GM12874 (cell line): ENCODE measurements around the gene ZCCHC24.

Experiments used
- CTCF ChIP-seq: IDR thresholded peaks from 2 replicates; pipeline ENCODE4 v1.5.1; 2011; ENCODE audit warnings: low read depth, mild to moderate bottlenecking, control low read depth, low read length, moderate library complexity; ENCODE audit not compliant: insufficient read depth

ZCCHC24 gene

GRCh38 chr10:79345241-79346011, 100.0 kb downstream of the ZCCHC24 start:
- no peak for TF ChIP-seq CTCF

GRCh38 chr10:79344502-79345195, 100.8 kb downstream of the ZCCHC24 start:
- TF ChIP-seq CTCF, result no peak

DNA sequence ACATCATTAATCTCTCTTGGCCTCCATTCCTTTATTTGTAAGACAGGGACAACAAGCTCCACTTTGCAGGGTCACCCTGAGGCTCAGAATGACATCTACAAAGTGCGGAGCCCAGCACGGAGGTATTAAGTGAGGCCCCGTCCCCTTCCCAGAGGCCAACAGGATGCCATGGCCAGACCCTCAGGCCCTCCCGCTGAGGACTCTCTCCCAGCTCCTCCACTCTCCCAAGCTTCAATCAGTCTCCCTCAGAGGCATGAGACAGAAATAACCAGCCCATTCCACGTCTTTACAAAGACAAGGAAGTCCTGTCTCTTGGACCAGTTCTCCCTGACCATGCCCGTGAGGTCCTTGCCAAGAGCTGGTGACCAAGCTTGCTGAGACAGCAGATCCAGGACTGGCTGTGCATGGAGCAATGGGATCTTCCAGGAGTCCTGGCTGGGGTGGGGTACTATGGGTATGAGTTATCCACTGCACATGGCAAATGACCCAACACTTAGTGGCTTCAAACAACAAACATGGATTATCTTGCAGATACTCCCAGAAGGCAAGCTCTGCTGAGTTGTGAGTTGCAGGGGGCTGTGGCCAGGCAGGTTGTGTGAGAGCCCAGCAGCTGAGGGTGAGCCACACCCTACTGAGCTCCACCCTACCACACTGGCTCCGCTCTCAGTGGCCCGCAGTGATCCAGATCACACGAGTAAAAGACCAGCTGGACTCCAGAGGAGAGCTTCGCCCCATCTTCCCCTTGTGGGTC, 102.4 kb downstream of the ZCCHC24 start:
- TF ChIP-seq CTCF, result no peak

DNA sequence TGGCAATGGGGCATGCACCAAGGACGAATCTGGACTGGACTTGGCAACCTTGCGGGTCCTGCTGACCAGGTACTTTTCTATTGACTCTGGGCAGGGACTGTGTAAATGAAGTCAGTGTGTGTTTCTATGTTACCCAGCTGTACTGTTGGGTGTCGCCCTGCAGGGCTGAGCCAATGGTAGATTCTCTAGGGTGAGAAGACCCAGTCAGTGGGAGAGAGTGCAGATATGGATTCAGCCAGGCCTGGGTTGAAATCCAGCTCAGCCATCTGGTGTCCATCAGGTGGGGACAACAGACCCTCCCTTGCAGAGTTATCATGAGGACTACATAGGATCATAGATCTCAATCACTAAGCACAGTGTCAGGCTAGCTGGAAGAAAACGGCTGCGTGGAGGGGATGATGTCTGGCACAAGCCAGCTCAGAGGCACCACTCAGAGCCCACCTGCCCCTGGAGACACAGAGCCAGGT, 103.1 kb downstream of the ZCCHC24 start:
- TF ChIP-seq CTCF, result no peak

DNA sequence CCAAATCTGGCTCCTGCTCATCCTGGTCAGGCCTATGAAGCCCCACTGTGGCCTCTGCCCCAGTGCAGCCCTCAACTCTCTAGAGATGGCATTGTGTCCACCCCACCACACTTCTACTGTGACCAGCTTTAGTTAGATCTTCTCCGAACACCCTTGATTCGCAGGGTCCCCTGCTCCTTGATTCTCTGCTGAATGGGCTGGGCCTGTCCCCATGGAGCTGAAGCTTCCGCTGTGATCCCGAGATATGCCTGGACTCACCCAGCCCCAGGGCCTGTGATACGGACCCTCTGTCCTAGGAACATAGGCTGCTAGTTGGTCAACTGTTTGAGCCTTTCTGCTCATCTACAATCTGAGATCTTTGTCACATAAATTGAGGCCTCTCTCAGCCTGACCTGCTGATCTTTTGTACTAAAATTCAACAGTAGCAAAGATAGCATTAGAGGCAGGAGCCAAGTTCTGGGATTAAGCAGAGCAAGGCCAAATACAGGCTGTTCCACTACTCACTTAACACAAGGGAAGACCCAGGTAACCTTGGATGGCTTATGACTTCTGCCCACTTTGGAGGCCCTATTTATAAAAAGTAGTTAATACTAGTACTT, 104.7 kb downstream of the ZCCHC24 start:
- no peak for TF ChIP-seq CTCF

- TF ChIP-seq CTCF, result no peak
These were observed 106.2 kb downstream of the ZCCHC24 start for GRCh38 chr10:79339266-79339665.

- TF ChIP-seq CTCF, result no peak
These were observed 108.7 kb downstream of the ZCCHC24 start for GRCh38 chr10:79336739-79337138.
